ENCODE measurements around the gene ADAMTS7.

ADAMTS7 gene

GRCh38 chr15:78717956-78718656 lies 93.2 kb downstream of the ADAMTS7 start:
- ChIA-PET POLR2A (no interaction called here), CTCF (interaction anchor here (0.6 kb wide), 1 partner anchor 8 kb away, joined by 3 read pairs; no protein-coding TSS in a partner anchor)
- no peak for TF ChIP-seq CTCF (IDR thresholded peaks at IDR 0.05; ENCODE audit: control extremely low read depth, extremely low read depth, low read depth, missing control alignments)
- no peak for DNase-seq (ENCODE audit: extremely low spot score)

DNA sequence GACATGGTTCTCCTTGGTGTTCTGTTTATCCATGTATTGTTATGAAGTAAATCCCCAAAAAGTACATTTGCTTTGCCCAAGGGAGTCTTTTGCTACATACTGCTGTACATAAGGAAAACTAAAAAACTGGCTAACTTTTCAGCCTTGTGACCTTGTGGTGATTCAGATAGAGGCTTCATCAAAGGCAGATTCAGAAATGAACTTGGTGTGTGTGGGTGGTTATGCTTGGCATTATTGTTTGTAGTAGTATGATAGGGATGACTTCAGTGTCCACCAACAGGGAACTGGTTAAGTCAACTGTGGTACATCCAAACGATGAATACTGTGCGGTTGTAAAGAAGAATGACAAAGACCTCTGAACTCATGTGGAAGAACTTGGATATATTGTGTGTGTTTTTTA lies 94.6 kb downstream of the ADAMTS7 start:
- ChIA-PET CTCF (no interaction called here), POLR2A (no interaction called here)
- DNase-seq (ENCODE audit: extremely low spot score), result no peak
- TF ChIP-seq CTCF (IDR thresholded peaks at IDR 0.05; ENCODE audit: control extremely low read depth, extremely low read depth, low read depth, missing control alignments), result no peak

DNA sequence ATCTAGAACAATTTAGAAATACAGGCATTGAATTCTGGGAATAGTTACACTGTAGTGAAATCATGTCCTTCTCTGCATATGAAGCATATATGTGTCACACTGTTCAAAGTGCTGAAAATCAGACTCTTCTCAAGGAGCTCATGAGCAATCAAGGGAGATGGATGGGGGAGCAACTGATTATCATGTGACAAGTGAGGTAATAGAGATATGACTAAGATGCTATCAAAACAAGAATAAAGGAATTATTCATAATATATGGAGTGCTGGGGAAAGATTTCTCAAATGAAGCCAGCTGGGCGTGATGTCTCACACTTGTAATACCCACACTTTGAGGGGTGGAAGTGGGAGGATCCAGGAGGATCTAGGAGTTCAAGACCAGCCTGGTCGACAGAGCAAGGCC lies 95.3 kb downstream of the ADAMTS7 start:
- POLR2A ChIA-PET, result no interaction called here
- no peak for DNase-seq (ENCODE audit: extremely low spot score)

DNA sequence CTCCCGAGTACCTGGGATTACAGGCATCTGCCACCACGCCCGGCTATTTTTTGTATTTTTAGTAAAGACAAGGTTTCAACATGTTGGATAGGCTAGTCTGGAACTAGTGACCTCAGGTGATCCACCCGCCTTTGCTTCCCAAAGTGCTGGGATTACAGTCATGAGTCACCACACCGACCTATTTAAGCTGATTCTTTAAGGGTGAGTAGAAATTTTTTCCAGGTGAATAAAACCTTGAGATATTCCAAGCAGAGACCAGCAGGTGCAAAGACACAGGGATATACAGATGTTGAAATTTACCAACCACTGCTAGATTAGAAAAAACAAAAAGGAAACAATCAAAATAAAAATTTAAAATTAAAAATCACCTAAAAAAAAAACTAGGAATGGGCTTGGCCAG lies 95.8 kb downstream of the ADAMTS7 start:
- CTCF ChIA-PET, result no interaction called here
- POLR2A ChIA-PET, result no interaction called here

More for the DNA sequence above, 95.3 kb downstream of the ADAMTS7 start:
- no peak for TF ChIP-seq CTCF (IDR thresholded peaks at IDR 0.05; ENCODE audit: control extremely low read depth, extremely low read depth, low read depth, missing control alignments)
- CTCF ChIA-PET, result no interaction called here

GRCh38 chr15:78714890-78715289 lies 96.4 kb downstream of the ADAMTS7 start:
- no peak for DNase-seq (ENCODE audit: extremely low spot score)
- ChIA-PET CTCF (no interaction called here), POLR2A (no interaction called here)
- no peak for TF ChIP-seq CTCF (IDR thresholded peaks at IDR 0.05; ENCODE audit: control extremely low read depth, extremely low read depth, low read depth, missing control alignments)

More for the DNA sequence above, 95.8 kb downstream of the ADAMTS7 start:
- no peak for DNase-seq (ENCODE audit: extremely low spot score)
- TF ChIP-seq CTCF (IDR thresholded peaks at IDR 0.05; ENCODE audit: control extremely low read depth, extremely low read depth, low read depth, missing control alignments), result no peak

DNA sequence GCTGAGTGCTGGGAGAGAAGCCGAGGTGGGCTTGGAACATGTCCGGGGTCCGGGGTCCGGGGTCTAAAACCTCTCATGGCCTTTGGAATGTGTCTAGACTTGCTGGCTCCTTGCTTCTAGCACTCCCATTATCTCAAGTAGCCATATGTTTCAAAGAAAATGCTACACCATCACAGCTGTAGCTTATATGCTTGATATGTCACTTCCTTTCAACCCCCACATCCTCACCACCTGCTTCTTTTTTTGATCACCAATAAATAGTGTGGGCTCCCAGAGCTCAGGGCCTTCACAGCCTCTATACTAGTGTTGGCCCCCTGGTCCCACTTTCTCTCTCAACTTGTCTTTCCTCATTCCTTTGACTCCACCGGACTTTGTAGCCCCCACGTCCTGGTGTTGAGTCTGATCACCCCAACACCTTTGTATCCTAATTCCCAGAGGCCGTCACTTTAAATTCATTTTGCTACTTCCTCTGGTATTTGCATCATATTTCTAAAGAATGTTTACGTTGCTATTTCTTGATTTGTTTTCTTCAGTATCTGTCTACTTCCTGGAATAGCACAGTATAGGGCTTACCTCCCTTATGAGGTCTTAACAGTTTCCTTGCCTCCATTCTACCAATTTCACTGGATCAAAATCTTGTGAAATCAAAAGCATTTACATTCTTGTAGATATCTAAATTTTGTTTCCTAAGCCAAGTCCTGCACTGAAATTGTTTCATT lies 98.3 kb downstream of the ADAMTS7 start:
- TF ChIP-seq CTCF (IDR thresholded peaks at IDR 0.05; ENCODE audit: control extremely low read depth, extremely low read depth, low read depth, missing control alignments), result no peak
- POLR2A ChIA-PET, result no interaction called here
- CTCF ChIA-PET, result interaction anchor here (1.1 to 1.3 kb wide), 2 partner anchors 26 to 74 kb away, joined by 3 read pairs; no protein-coding TSS in a partner anchor
- no peak for DNase-seq (ENCODE audit: extremely low spot score)

Measured in GM10248 (cell line).